HCT116 (cell line): ENCODE results near the gene PLD5. TPM values are rescaled to one million over a fixed set of nuclear protein-coding genes. Genes with fewer than 3 reads are reported as not detected.

Experiments
- ATAC-seq: fragments of 200-7000 bp; cut with Tn5 transposase; 2 replicates; pipeline ENCODE4 v1.9.1; 2020; ENCODE audit warnings: mild to moderate bottlenecking, moderate library complexity
- BruUV-seq: library from RNA; stranded (reverse); fragments of 400-500 nt; replicated peaks from 2 replicates; lab custom pipeline; 2021; lab: Mats Ljungman, UMichigan
- CTCF ChIA-PET: fragments of 300-600 bp; sonication (Branson Sonifier 250); formaldehyde crosslinking; loops from one replicate; lab custom pipeline; 2021; ENCODE audit warnings: antibody characterized with exemption; lab: Charles Lee
- POLR2A ChIA-PET: fragments of 300-600, 350-600 bp; sonication (Branson Sonifier 250); formaldehyde crosslinking; loops from one replicate; lab custom pipeline; 2021; ENCODE audit warnings: antibody characterized with exemption; lab: Charles Lee
- RAD21 ChIA-PET, 2 experiments: fragments of 300-600 bp; sonication (Branson Sonifier 250); formaldehyde crosslinking; loops; one replicate each; lab custom pipeline; 2023; ENCODE audit warnings: low total read pairs in 2 of 2; ENCODE audit not compliant: uncharacterized antibody in 2 of 2, unreplicated experiment in 2 of 2, low non-redundant PET in 1 of 2; lab: Charles Lee
- DNase-seq: peaks from one replicate; pipeline ENCODE4 v3.0.0-alpha.2; 2010; ENCODE audit warnings: low read depth, low spot score
- H2AFZ ChIP-seq: fragments of 200-600 bp; shearing (Covaris generic), sonication (generic); 2 replicates; pipeline ENCODE4 v1.6.1; 2017; ENCODE audit warnings: low read depth, mixed run types, mixed read lengths, antibody characterized with exemption, low read length; ENCODE audit not compliant: poor library complexity, severe bottlenecking
- H3K27ac ChIP-seq: 2 replicates; pipeline ENCODE4 v1.5.1; 2012; ENCODE audit warnings: low read depth, low read length
- H3K27me3 ChIP-seq: fragments of 200-600 bp; sonication (generic); 2 replicates; pipeline ENCODE4 v1.6.1; 2016; ENCODE audit warnings: mixed run types, low read length, mixed read lengths; ENCODE audit not compliant: insufficient read depth
- H3K36me3 ChIP-seq, 2 experiments: fragments of 200-500 bp in 1 of 2; fragments of 200-600 bp in 1 of 2; sonication (Bioruptor generic) in 1 of 2; sonication (generic) in 1 of 2; 2 replicates each; pipeline versions ENCODE4 v1.5.1 to v1.6.1; 2014 to 2016; ENCODE audit warnings: low read length in 2 of 2, inconsistent platforms in 1 of 2, mixed read lengths in 1 of 2, mixed run types in 1 of 2; ENCODE audit not compliant: insufficient read depth in 2 of 2, control insufficient read depth in 1 of 2
- H3K4me1 ChIP-seq, 2 experiments: fragments of 200-600 bp in 1 of 2; sonication (generic) in 1 of 2; 2 replicates each; pipeline versions ENCODE4 v1.5.1 to v1.6.1; 2012 to 2017; ENCODE audit warnings: low read length in 2 of 2, inconsistent platforms in 1 of 2, mild to moderate bottlenecking in 1 of 2, mixed read lengths in 1 of 2, mixed run types in 1 of 2, moderate library complexity in 1 of 2; ENCODE audit not compliant: insufficient read depth in 2 of 2, control insufficient read depth in 1 of 2
- H3K4me2 ChIP-seq: fragments of 200-600 bp; sonication (generic); 2 replicates; pipeline ENCODE4 v1.6.1; 2017; ENCODE audit warnings: mixed run types, low read length, mixed read lengths
- H3K4me3 ChIP-seq, 2 experiments: fragments of 200-600 bp in 1 of 2; sonication (generic) in 1 of 2; replicated peaks in 1 of 2; 2 replicates each; pipeline ENCODE4 v1.5.1; 2011 to 2016; ENCODE audit warnings: low read length in 2 of 2, control low read depth in 1 of 2, low read depth in 1 of 2, mild to moderate bottlenecking in 1 of 2, mixed read lengths in 1 of 2, mixed run types in 1 of 2
- H3K79me2 ChIP-seq: fragments of 200-600 bp; sonication (generic); 2 replicates; pipeline ENCODE4 v1.6.1; 2017; ENCODE audit warnings: mild to moderate bottlenecking, mixed run types, low read length, moderate library complexity, mixed read lengths; ENCODE audit not compliant: insufficient read depth
- H3K9ac ChIP-seq: fragments of 200-600 bp; sonication (generic); 2 replicates; pipeline ENCODE4 v1.6.1; 2016; ENCODE audit warnings: low read length, mixed read lengths
- H3K9me2 ChIP-seq: fragments of 200-600 bp; sonication (generic), shearing (Covaris generic); 2 replicates; pipeline ENCODE4 v1.6.1; 2017; ENCODE audit warnings: mixed run types, mild to moderate bottlenecking, moderate library complexity; ENCODE audit not compliant: insufficient read depth
- H3K9me3 ChIP-seq, 2 experiments: fragments of 200-500 bp in 1 of 2; fragments of 200-600 bp in 1 of 2; sonication (Bioruptor generic) in 1 of 2; sonication (generic) in 1 of 2; 2 replicates each; pipeline ENCODE4 v1.6.1; 2014 to 2017; ENCODE audit warnings: low read length in 2 of 2, mixed read lengths in 2 of 2, inconsistent platforms in 1 of 2, low read depth in 1 of 2, mild to moderate bottlenecking in 1 of 2, mixed run types in 1 of 2, moderate library complexity in 1 of 2; ENCODE audit not compliant: control insufficient read depth in 1 of 2, insufficient read depth in 1 of 2
- H4K20me1 ChIP-seq: fragments of 200-600 bp; sonication (generic), shearing (Covaris generic); 2 replicates; pipeline ENCODE4 v1.6.1; 2017; ENCODE audit warnings: mixed run types, mild to moderate bottlenecking, moderate library complexity; ENCODE audit not compliant: insufficient read depth
- CBX3 ChIP-seq: IDR thresholded peaks from 2 replicates; pipeline ENCODE4 v1.6.1; 2012; ENCODE audit warnings: low read depth
- CEBPB ChIP-seq: IDR thresholded peaks from 2 replicates; pipeline ENCODE4 v1.6.1; 2012; ENCODE audit warnings: low read depth
- CTCF ChIP-seq, 3 experiments: fragments of 200-600 bp in 1 of 3; sonication (generic) in 1 of 3; IDR thresholded peaks in 2 of 3; conservative IDR thresholded peaks in 1 of 3; 2 replicates each; pipeline ENCODE4 v1.5.1; 2012 to 2017; ENCODE audit warnings: low read depth in 2 of 3, low read length in 2 of 3, antibody characterized with exemption in 1 of 3, borderline replicate concordance in 1 of 3, control low read depth in 1 of 3, mild to moderate bottlenecking in 1 of 3, mixed read lengths in 1 of 3, mixed run types in 1 of 3, moderate library complexity in 1 of 3; ENCODE audit not compliant: insufficient read depth in 1 of 3
- EGR1 ChIP-seq: IDR thresholded peaks from 2 replicates; pipeline ENCODE4 v1.6.1; 2012; ENCODE audit warnings: low read depth
- ELF1 ChIP-seq: IDR thresholded peaks from 2 replicates; pipeline ENCODE4 v1.6.1; 2012; ENCODE audit warnings: low read depth, borderline replicate concordance
- FOSL1 ChIP-seq: IDR thresholded peaks from 2 replicates; pipeline ENCODE4 v1.6.1; 2012; ENCODE audit warnings: low read depth
- MAX ChIP-seq: IDR thresholded peaks from 2 replicates; pipeline ENCODE4 v1.6.1; 2012
- POLR2A ChIP-seq: IDR thresholded peaks from 2 replicates; pipeline ENCODE4 v1.7.0; 2011; ENCODE audit warnings: borderline replicate concordance; ENCODE audit not compliant: insufficient read depth, insufficient read length; ENCODE audit errors: extremely low read depth
- POLR2AphosphoS5 ChIP-seq: IDR thresholded peaks from 2 replicates; pipeline ENCODE4 v1.6.1; 2011; ENCODE audit warnings: mild to moderate bottlenecking, low read depth, low read length, moderate library complexity
- RAD21 ChIP-seq: IDR thresholded peaks from 2 replicates; pipeline ENCODE4 v1.6.1; 2012; ENCODE audit warnings: low read depth, mild to moderate bottlenecking
- REST ChIP-seq: IDR thresholded peaks from 2 replicates; pipeline ENCODE4 v1.6.1; 2012; ENCODE audit warnings: low read depth
- SP1 ChIP-seq: IDR thresholded peaks from 2 replicates; pipeline ENCODE4 v1.6.1; 2012; ENCODE audit warnings: low read depth
- YY1 ChIP-seq: IDR thresholded peaks from 2 replicates; pipeline ENCODE4 v1.6.1; 2011; ENCODE audit warnings: low read length, low read depth, moderate library complexity, mild to moderate bottlenecking; ENCODE audit not compliant: insufficient replicate concordance; ENCODE audit errors: extremely low read depth
- ZBTB33 ChIP-seq: IDR thresholded peaks from 2 replicates; pipeline ENCODE4 v1.6.1; 2011; ENCODE audit warnings: mild to moderate bottlenecking, low read length, moderate library complexity; ENCODE audit not compliant: insufficient replicate concordance; ENCODE audit errors: extremely low read depth
- intact Hi-C: fragments of 100-400 bp; cut with micrococcal nuclease; formaldehyde crosslinking; loops from 2 replicates; pipeline ENCODE4 v1.10.0; 2022
- total RNA-seq: library from RNA; stranded (reverse); gene quantifications from one replicate; pipeline ENCODE4 v1.2.1, GENCODE V29; 2021; ENCODE audit not compliant: unreplicated experiment

PLD5 gene
- total RNA-seq, 1 experiment from 2014 or later = not detected

- ATAC-seq = no peak
- TF ChIP-seq RAD21 (no peak), POLR2AphosphoS5 (no peak), POLR2A (no peak), MAX (no peak), ELF1 (no peak), FOSL1 (no peak), CTCF (IDR thresholded peaks at IDR 0.05 in 2 of 3, conservative IDR thresholded peaks at IDR 0.05 in 1 of 3; ENCODE audit: borderline replicate concordance in 1 of 3, insufficient read depth in 1 of 3, low read depth in 2 of 3, low read length in 2 of 3) (no peak), ZBTB33 (no peak), REST (no peak), CBX3 (no peak), YY1 (no peak), EGR1 (no peak), CEBPB (no peak), SP1 (no peak)
- no peak overlapping the region for H3K4me3 ChIP-seq
- H4K20me1 ChIP-seq = no peaks in the 10 kb centered on the region
- no peaks in the 10 kb centered on the region for H3K27me3 ChIP-seq
- no peak overlapping the region for H3K27ac ChIP-seq
- no peak overlapping the region for H3K9ac ChIP-seq
- ChIA-PET POLR2A (no interaction called here), RAD21 (no interaction called here), CTCF (no interaction called here)
- H3K79me2 ChIP-seq = no peaks in the 10 kb centered on the region
- H3K36me3 ChIP-seq = no peaks in the 10 kb centered on the region
- no peaks in the 10 kb centered on the region for H3K4me1 ChIP-seq
- H3K9me2 ChIP-seq = no peaks in the 10 kb centered on the region
- BruUV-seq = no TSS peak
- intact Hi-C loops = no loop called here
- DNase-seq = no peak
- H3K4me2 ChIP-seq = no peak overlapping the region
- no peak overlapping the region for H2AFZ ChIP-seq
- H3K9me3 ChIP-seq = no peaks in the 10 kb centered on the region; a peak in 1 of 4 replicates
Measured at GRCh38 chr1:242568666-242569065, 44.2 kb upstream of the PLD5 start.
